ENCODE data around the gene IRX4. TPM values are rescaled to one million over a fixed set of nuclear protein-coding genes. Genes with fewer than 3 reads are reported as not detected.

Gene IRX4
- total and polyA plus RNA-seq, 9 of the 15 experiments (the other 6 are each of a cell fraction or from before 2014, with no cell fraction given) = not detected

DNA sequence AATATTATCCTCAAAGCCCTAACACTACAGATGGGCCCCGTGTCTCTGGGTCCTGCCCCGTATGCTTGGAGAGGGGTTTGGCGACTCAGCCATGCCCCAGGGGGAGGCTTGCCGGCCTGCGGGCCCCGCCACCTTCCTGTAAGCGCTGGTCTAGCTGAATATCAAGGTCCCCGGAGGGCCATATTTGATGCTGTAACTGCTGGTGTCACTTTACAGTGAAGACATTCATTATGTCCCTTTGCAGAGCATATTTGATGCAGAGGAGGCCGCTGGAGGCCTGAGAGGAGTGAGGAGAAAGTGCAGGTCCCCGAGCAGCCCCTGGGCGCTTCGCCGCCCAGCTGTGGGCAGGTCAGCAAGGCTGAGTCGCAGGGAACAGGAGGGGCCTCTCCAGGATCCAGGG is 16.8 kb downstream of the IRX4 start (continued):
- TF ChIP-seq PURB (CRISPR knock-in tag; IDR thresholded peaks at IDR 0.05; ENCODE audit: low read depth) = no peak
- TF ChIP-seq POLR2A (conservative IDR thresholded peaks at IDR 0.05) = no peak
- TF ChIP-seq HCFC1 (IDR thresholded peaks at IDR 0.05; ENCODE audit: low read depth, low read length) = no peak
- no peak for TF ChIP-seq KLF13 (tag; IDR thresholded peaks at IDR 0.05; ENCODE audit: borderline replicate concordance, low read depth)
- TF ChIP-seq LCOR (CRISPR knock-in tag; IDR thresholded peaks at IDR 0.05) = no peak
- TF ChIP-seq, protein P1, sequence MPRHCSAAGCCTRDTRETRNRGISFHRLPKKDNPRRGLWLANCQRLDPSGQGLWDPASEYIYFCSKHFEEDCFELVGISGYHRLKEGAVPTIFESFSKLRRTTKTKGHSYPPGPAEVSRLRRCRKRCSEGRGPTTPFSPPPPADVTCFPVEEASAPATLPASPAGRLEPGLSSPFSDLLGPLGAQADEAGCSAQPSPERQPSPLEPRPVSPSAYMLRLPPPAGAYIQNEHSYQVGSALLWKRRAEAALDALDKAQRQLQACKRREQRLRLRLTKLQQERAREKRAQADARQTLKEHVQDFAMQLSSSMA (CRISPR knock-in tag; IDR thresholded peaks at IDR 0.05) = no peak

GRCh38 chr5:1865486-1865885 is 17.2 kb downstream of the IRX4 start:
- in situ Hi-C loops (cut with MboI) = no loop called here
- H3K79me2 ChIP-seq (ENCODE audit: control insufficient read depth, insufficient read depth, low read length) = no peaks in the 10 kb centered on the region
- POLR2A ChIA-PET = no interaction called here
- intact Hi-C loops (cut with micrococcal nuclease) = no loop called here
- H3K9me1 ChIP-seq (ENCODE audit: control insufficient read depth, insufficient read depth, low read length) = no peaks in the 10 kb centered on the region
- no peak for DNase-seq (ENCODE audit: extremely low read depth in 1 of 4, low spot score in 3 of 4)
- H3K9me3 ChIP-seq (replicated peaks; ENCODE audit: control insufficient read depth, insufficient read depth, low read depth, low read length) = no peaks in the 10 kb centered on the region; the same call in 1 of the 2 replicates
- H3K9ac ChIP-seq (ENCODE audit: insufficient read depth in 1 of 2, low read depth in 2 of 2, low read length in 2 of 2) = no peak overlapping the region
- CTCF ChIA-PET (ENCODE audit: low intra/inter-chr PET ratio) = no interaction called here
- TF ChIP-seq HDAC1 (IDR thresholded peaks at IDR 0.05) (no peak), EZH2 (IDR thresholded peaks at IDR 0.05; ENCODE audit: borderline replicate concordance, low read depth, low read length) (0 out of 2 replicates have a peak, but pooled peaks have one; percentile 13)
- H2AFZ ChIP-seq (ENCODE audit: low read depth, low read length) = no peak overlapping the region
- no peak overlapping the region for H3K27ac ChIP-seq (ENCODE audit: extremely low read depth, low read depth, low read length)
- H4K20me1 ChIP-seq (replicated peaks; ENCODE audit: control insufficient read depth, insufficient read depth, low read length) = peaks cover 10% of the 10 kb centered on the region
- no peak for FAIRE-seq
- H3K4me2 ChIP-seq (ENCODE audit: insufficient read depth, low read length) = no peak overlapping the region
- peaks cover 55 to 87% of the 10 kb centered on the region in 2 experiments for H3K27me3 ChIP-seq (ENCODE audit: control insufficient read depth in 2 of 2, insufficient read depth in 2 of 2, low read length in 2 of 2)
- 6% methylated on average over 13 of the region's 14 CpGs for WGBS (ENCODE audit: insufficient coverage, low coverage, missing lambda C conversion rate)
- no peaks in the 10 kb centered on the region; a peak in 1 of 5 replicates for H3K4me1 ChIP-seq (replicated peaks in 1 of 2; ENCODE audit: control insufficient read depth in 2 of 2, insufficient read depth in 2 of 2, low read length in 2 of 2)
- ATAC-seq = no peak
- no peak overlapping the region for H3K4me3 ChIP-seq
- no peaks in the 10 kb centered on the region for H3K36me3 ChIP-seq (ENCODE audit: control insufficient read depth, insufficient read depth, low read length)
- BruUV-seq (replicated peaks) = no TSS peak

Measured in K562 (cell line).